GM21723 (cell line): ENCODE measurements around the gene CDC37L1.

Experiments used
- ATAC-seq: cut with Tn5 transposase; IDR thresholded peaks from one replicate; pipeline ENCODE4 v1.9.1; 2021; ENCODE audit warnings: mild to moderate bottlenecking, moderate library complexity; ENCODE audit not compliant: unreplicated experiment

CDC37L1 gene

DNA sequence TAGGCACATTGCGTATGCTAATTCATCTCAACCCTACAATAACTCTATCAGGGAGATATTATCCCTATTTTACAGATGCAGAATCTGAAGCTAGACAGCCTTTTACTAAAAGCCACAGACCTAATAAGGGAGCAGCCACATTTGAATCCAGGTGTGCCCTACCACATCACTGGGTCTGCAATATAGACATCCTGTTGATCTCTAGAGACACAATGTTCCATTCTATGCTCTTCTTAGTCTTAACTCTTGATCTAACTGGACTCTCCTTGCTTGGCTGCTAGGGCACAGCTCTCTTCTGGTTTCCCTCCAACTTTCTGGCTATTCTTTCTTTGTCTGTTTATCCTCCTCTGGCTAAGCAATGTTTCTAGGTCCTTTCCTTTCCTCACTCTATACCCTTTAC, 11.7 kb upstream of the CDC37L1 start:
- ATAC-seq, result no peak

DNA sequence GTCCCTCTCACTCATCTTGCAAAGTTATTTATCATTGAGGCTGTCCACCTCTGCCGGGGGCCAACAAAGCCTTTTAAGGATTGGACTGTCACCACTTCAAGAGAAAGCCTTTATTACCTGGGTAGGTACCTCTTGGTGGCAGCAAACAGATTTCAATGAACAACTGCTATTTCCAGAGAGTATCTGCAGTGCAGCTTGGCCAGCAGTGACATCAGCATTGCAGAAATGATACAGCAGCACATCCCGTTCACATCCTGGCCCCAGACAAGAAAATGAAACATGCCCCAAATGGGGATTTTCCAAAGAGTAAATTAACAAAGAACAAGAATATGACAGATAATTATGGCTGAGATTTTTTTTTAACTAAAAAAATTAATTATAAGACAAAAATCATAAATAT, 10.8 kb upstream of the CDC37L1 start:
- no peak for ATAC-seq

DNA sequence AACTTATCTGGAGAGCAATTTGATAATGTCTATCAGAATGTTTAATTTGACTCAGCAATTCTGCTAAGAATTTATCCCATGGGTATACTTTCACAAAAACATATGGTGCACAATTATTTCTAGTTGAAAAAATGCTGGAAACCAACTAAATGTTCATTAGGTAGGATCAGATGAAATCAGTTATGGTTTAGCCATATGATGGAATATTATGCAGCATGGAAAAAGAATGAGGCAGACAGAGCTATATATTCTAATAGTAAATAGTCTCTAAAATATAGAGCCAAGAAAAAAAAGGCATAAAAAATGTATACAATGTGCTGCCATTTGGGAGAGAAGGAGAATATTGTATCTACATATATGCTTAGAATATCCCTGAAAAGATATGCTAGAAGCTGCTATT, 9.5 kb upstream of the CDC37L1 start:
- ATAC-seq, result no peak

DNA sequence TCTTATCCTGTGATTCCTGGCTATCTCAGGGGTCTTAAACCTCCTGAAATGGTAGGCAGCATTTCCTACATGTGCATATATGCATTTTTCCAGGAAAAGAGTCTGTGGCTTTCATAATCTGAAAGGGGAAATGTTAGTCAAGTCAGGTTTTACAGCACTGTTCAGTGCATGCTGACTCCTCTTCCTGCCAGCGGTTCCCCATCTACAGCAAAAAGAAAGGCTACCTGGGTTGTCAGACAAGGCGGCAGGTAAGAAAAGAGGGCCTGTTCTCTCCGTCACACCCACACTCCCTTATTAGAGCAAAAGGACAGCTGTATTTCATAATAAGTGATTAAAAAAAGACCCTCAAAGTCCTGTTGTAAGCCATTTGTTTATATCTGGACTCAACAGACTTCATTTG, 8.8 kb upstream of the CDC37L1 start:
- ATAC-seq, result no peak

DNA sequence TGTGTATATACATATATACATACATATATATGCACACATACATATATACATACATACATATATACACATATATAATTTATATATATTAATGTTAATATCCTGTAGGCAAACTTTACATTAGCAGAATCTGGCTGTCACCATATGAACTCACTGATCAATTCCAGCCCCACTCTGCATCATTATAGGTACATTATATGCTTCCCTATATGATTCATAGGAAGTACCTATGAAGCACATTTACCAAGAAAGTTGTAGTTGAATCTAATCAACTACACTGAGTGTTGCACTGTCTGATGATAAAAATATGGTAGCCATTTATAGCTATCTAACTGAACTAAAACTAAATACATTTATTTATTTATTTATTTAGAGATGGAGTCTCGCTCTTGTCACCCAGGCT, 7.6 kb upstream of the CDC37L1 start:
- ATAC-seq, result no peak

DNA sequence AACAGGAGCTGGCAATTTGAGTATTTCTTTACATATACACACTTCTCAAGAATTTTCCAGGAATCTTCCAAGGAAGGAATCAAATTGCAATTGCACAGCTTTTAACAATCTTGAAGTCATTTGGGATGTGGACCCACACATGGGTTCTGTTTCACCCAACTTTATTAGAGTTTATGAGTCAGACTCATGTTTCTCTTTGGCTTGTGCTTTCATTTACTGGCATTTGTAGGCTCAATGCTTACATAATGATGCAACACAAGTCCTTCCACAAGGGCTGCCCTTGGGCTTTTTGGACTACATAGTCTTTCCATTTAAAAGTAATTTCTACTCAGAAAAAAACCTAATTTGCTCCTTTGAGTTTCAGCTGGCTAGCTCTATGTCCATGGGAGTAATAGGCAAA, 4.6 kb upstream of the CDC37L1 start:
- no peak for ATAC-seq

DNA sequence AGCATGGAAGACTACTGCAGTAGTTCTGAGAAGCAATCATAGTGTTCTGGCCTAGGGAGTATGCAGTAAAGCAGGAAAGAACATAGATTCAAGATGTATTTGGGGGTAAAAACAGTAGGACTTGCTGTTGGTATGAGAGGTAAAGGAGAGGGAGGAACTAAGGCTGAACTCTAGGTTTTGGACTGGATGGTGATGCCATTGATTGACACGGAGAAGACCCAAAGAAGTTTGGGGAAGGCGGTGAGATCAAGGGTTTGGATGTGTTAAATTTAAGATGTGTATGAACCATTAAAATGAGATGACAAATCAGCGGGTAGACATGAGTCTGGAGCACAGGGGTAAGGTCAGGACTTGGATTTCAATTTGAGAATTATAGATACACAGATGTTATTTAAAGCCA, 2.0 kb upstream of the CDC37L1 start:
- no peak for ATAC-seq

DNA sequence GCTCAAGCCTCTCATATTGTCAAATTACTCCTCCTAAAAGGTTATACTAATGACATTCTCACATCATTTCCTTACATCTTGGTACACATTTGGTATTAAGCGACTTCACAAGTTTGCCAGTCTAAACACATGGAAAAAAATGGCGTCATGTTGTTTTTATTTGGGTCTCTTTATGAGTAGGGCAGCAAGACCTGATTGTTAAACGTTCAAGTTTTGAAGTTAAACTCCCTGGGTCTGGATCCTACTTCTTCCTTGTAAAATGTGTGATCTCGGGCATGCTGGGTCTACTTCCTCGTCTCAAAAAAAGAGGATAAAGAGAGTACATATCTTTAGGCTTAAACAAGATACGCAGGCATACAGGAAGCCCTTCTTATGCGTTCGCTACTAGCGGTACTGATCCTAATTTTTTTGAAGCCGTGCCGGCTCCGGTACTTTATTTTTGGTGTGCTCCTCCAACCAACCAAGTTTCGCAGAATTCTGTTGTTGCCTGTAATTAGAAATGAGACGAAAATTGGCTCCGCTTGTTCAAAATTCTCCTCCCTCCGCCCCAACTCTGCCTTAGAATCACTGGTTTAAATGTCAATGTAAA, 596 bp upstream of the CDC37L1 start:
- ATAC-seq, result peak; percentile 18

DNA sequence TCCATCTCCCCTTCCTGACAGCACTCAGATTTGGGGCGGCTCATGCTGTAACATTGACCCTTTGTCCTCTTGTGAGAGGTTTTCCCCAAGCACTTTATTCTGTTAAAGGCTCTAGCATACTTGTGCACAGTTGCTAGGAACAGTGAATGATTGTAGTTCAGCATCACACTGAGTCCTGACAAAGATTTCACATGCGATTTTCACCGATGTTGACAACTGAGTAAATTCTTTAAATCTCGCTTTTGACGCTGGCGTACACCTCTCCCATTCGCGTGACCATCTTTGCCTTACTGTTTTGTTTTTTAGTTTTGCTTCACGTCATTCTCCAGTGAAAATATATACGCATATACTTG, 780 bp downstream of the CDC37L1 start:
- no peak for ATAC-seq

DNA sequence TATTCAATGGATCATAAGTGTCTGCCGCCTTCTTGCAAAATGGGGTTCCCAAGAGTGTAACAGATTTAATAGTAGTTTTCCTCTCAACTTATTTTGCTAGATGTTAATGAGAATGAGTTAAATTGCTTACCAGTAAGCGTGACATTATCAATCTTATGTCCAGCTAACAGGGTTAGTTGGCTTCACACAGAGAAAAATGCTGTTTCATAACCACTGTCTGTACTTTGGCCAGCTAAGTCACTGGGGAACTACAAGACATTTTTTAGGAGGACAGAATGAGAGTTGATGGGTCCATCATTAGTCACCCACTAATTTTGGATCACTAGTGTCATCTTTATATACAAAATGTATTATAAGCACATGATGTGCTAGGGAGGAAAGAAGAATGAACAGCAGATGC, 1.4 kb downstream of the CDC37L1 start:
- ATAC-seq, result no peak

DNA sequence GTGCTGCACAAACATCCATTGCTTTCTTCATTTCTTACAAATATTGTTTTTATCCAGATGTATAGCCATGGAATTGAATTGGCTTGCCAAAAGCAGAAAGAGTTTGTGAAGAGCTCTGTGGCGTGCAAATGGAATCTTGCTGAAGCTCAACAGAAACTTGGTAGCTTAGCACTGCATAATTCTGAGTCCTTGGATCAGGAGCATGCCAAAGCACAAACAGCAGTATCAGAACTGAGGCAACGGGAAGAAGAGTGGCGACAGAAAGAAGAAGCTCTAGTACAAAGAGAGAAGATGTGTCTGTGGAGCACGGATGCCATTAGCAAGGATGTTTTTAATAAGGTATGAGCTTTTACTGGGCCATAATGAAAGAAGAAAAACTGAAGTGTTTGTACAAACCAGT, 5.5 kb downstream of the CDC37L1 start:
- ATAC-seq, result no peak

DNA sequence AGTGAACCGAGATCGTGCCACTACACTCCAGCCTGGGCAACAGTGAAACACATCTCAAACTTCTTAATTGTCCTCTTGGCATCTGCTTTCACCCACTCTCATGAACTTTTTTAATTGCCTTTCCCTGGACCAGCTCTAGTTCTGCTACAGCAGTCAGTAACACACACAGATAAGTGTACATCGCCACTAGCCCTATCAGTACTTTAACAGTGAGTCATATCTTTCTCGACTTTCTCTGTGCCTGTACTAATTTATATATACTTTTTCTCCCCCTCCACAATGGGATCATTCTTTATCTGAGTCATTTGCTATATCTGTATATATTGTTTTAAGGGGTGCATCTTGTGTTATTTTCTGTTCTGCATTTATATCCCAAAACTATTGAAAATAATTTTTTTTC, 6.7 kb downstream of the CDC37L1 start:
- no peak for ATAC-seq

DNA sequence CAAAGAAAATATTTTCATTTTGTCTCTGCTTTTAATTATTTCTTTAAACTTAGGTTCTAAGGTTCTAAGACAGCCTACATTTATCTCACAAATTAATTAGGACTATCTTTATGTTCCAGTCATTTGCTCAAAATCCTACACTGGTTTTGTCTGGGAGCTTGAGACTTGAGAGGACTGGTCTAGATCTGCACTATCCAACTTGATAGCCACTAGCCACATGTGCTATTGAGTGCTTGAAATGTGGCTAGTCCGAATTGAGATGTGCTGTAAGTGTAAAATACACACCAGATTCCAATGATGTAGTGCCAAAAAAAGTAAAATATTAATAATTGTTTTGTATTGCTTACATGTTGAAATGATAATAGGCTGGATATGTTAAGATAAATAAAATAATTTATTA, 7.2 kb downstream of the CDC37L1 start:
- ATAC-seq, result no peak

DNA sequence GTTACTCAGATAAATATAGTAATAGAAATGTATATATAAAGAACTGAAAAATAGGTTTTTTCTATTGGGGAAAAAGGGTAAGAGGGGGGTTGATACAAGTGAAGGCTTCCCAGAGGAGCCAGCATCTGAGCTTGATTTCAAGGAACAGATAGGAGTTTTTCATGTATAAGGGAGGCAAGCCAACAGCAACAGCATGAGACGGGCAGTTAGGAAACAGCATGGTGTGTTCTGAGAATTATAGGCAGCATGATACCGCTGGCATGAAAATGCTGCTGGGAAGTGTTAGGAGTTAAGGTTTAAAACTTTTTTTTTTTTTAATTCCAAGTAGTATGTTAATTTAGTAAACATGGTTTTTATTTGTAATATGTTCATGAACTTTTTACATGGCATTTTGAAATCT, 9.7 kb downstream of the CDC37L1 start:
- no peak for ATAC-seq

DNA sequence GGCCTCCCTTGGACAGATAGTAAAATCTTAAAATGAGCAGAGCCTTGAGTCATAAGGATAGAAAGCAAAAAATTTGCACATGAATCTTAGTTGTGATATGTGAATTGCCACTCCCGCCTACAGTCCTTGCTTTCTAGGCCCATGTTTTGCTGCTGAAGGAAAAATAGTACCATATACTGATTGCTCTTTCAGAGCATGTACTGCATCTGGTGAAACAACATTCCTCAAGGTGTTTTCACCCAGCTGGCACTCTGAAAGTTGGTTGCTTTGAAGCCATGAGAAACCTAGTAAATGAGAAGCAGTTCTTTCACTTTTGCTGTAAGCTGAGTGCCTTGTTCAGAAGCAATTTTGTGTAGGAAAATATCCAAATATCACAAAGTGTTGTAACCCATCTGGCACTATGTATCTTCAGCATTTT, 10.3 kb downstream of the CDC37L1 start:
- ATAC-seq, result peak; percentile 68

DNA sequence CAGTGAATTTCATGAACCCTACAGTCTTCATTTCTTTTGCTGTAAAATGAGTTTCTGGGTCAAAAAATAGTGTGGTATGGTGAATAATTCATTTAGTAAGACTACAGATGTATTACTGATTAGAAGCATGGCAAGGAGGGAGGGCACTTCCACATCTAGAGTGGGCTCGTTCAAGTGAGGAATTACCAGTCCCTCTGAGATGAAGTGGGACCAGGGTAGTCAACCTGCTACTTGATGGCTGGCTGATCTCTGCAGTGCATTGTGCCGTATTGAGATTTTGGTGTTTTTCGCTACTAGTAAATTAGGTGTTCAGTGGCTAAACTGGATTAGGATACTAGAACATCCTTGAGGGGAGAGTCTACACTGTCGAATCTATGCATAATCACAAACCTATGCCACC, 10.8 kb downstream of the CDC37L1 start:
- peak; percentile 60 for ATAC-seq

DNA sequence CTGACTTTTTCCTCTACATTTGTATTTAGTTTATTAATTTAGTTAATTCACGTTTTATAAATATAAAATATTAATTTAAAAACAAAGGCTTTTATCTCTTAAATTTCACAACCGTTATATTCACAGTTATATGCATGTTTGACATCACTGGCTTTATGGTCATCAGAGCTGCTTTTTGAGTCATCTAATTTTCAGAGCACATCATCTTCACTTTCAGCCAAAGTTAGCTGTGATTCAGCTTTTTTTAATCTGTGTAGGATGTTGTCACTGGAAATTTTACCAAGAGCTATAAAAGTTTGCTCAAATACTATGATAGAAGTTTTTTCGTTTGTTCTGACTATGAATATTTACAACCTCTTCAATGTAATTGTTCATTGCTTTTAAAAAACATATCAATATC, 12.4 kb downstream of the CDC37L1 start:
- ATAC-seq, result no peak

DNA sequence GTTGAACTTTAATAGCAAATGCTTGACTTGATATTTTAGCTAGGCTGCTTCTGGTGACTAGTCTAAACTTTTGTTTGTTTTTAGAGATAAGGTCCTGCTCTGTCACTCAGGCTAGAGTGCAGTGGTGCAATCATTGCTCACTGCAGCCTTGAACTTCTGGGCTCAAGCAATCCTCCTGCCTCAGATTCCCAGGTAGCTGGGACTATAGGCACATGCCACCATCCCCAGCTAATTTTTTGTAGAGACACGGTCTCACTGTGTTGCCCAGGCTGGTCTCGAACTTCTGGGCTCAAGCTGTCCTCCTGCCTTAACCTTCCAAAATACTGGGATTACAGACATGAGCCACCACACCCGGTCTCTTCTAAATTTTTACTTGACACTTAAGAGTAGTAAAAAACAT, 20.7 kb downstream of the CDC37L1 start:
- no peak for ATAC-seq

DNA sequence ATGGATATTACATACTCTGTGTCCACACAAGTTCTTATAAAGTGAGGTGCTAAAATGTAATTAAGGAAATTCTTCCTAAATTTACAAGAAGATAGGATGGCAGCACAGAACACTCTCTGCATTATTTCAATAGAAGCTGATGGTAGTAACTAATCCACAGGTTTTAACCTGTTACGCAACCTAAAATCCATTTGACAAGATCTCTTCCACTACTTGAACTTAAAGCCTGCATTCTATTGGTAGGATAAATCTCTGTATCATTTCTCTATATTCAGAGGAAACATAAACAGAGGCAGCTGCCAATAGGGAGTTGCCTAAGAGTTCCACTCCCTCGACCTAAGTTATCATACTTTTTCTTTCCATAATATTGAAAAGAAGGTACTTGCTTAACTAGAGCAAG, 21.6 kb downstream of the CDC37L1 start:
- no peak for ATAC-seq

DNA sequence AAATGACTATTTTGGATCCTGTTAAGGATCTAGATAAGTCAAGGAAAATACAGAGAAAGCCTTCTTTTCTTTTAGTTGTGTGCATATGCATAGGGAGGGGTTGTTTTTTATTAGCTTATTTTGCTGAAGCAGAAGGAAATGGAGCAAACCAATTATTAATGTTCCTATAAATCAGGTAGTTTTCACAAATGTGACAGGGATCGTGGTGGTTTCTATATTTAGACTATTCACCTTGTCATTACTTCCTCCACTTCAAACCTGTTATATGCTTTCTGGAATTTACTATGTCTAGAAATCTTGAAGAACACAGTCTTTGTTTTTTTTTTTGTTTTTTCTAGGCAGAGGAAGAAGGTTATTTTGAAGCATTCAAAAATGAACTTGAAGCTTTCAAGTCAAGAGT, 22.2 kb downstream of the CDC37L1 start:
- no peak for ATAC-seq

DNA sequence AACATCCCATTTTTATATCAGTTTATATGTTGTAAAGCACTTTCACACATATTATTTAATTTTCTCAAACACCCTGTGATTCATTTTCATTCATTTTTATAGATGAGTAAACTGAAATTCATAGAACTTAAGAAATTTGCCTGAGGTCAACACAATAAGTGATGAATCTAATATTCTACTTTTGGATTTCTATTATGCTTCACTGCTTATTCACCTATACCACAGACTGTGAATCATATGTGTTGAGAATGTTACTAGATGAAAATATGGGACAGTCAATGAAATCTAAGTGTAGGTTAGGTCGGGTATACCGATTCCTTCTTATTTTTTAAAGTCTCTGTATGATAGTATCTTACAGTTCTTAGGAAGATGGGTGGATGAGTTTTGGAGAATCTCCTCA, 24.8 kb downstream of the CDC37L1 start:
- no peak for ATAC-seq

DNA sequence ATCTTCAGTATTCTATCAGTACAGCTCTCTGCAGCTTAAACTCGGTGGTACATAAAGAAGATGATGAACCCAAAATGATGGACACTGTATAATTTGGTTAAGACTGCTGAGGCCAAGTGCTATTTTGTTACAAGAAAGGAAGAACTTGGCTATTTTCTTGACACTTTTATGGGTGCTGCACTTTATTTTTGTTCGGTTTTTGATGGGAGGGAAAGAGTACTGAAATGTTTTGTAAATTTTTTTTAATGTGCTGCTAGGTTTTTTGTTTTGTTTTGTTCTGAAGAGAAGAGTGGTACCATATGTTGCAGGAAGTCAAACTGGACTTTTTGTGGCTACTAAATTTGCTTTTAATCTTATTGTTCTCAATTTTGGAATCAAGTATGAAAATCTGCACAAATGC, 26.7 kb downstream of the CDC37L1 start:
- ATAC-seq, result no peak

DNA sequence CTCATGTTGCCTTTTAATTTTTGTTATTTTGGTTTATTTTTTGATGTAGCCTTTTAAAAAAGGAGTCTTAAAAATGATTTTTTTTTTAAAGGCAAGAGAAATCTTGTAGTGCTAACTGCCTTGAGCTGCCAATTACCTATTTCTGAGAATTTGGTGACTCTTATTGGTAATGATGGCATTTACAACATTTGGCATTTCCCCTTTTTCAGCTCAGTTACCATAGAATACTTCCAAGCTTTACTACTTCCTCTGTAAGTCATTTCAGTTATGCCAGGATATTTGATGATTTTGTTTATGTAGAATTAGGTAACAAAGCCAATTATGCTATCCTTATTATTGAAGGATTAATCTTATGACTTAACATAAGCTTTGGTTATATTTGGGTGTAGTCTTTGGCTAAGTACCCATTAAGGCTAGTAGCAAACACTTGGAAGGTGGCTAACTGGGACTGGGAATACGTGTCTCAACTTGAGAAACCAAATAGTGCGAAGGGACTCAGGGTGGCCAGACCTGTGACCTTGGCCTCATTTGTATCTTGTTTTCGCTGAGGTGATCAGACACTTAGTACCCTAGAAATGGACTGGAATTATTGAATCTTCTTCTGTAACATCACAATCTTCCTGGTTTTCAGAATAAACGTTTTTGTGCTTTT, 27.7 kb downstream of the CDC37L1 start:
- ATAC-seq, result no peak
